OCI-LY7 (cell line): ENCODE results near the gene CIROP.

Experiments used
- CTCF ChIP-seq: fragments of 200-600 bp; sonication (generic); conservative IDR thresholded peaks from 2 replicates; pipeline ENCODE4 v1.5.1; 2014; ENCODE audit warnings: mild to moderate bottlenecking, antibody characterized with exemption, low read length, moderate library complexity, mixed read lengths
- EZH2phosphoT487 ChIP-seq: fragments of 200-600 bp; sonication (generic); IDR thresholded peaks from 2 replicates; pipeline ENCODE4 v1.6.1; 2018; ENCODE audit warnings: low read depth, borderline replicate concordance, mild to moderate bottlenecking, mixed run types, antibody characterized with exemption, low read length, moderate library complexity, mixed read lengths

DNA sequence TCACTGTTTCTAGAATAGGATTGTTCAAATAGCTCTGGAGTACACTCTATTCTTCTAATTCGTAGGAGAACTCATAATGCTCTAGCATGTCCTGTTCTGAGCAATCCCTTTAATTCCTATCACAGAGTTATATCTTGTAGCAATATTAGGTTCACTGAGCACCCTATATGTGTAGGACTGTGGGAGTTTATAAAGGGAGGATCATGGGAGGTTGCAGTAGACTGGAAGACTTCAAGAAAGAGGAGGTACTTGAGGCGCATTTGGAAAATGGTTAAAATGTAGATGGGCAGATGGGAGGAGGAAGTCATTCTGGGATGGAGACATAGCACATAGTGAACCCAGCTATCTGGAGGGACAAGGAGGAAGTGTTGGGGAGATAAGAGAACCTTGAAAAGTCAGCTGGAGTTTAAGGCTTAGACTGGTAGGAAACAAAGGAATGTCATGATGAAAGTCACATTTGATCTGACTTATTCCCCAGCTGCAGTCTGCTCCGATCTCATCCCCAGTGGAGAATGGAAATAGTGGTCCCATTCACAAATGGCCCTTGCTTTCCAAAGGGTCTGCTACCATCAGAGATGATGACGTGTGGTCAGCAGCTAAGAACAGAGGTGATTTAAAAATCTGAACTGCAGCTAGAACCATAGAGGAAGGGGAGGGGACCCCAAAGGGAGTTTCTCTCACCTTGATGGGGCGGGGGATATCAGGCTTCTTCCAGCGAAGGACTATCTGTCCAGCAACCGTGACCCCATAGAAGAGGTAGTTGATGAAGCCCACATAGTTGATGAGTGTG lies 24.4 kb upstream of the CIROP start:
- TF ChIP-seq CTCF, result no peak
- TF ChIP-seq EZH2phosphoT487, result no peak
